SU-DHL-6 (cell line): ENCODE measurements around the gene DDI1.

Experiments used
- EZH2phosphoT487 ChIP-seq: fragments of 200-600 bp; sonication (generic), shearing (Covaris generic); conservative IDR thresholded peaks from 2 replicates; pipeline ENCODE4 v1.6.1; 2018; ENCODE audit warnings: mild to moderate bottlenecking, antibody characterized with exemption, low read length, moderate library complexity, mixed read lengths
- TF ChIP-seq, protein P1 (sequence below): fragments of 200-600 bp; sonication (generic); IDR thresholded peaks from one replicate; pipeline ENCODE4 v1.5.1; 2017; ENCODE audit warnings: antibody characterized with exemption, mild to moderate bottlenecking, low read length, moderate library complexity; ENCODE audit not compliant: insufficient read depth, poor library complexity, severe bottlenecking

DNA sequence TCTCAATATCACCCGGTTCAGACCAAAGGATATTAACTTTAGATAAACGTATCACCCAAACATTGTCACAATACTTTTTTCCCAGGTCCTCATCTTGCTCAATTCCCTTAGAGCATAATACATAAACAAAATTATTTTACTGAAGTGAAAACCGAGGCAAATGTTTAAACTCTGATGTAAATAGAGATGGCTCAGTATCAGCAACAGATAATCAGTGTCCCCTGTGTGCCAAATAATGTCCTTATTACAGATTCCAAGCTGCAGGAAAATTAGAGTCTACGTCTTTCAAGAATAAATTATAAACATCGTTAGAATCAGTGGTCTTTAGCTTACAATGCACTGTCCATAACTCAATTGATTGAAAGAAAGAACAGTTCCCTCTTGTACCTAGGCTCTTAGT, 50.2 kb downstream of the DDI1 start:
- TF ChIP-seq, protein P1, sequence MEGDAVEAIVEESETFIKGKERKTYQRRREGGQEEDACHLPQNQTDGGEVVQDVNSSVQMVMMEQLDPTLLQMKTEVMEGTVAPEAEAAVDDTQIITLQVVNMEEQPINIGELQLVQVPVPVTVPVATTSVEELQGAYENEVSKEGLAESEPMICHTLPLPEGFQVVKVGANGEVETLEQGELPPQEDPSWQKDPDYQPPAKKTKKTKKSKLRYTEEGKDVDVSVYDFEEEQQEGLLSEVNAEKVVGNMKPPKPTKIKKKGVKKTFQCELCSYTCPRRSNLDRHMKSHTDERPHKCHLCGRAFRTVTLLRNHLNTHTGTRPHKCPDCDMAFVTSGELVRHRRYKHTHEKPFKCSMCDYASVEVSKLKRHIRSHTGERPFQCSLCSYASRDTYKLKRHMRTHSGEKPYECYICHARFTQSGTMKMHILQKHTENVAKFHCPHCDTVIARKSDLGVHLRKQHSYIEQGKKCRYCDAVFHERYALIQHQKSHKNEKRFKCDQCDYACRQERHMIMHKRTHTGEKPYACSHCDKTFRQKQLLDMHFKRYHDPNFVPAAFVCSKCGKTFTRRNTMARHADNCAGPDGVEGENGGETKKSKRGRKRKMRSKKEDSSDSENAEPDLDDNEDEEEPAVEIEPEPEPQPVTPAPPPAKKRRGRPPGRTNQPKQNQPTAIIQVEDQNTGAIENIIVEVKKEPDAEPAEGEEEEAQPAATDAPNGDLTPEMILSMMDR: no peak
- no peak for TF ChIP-seq EZH2phosphoT487
